HCT116 (cell line): ENCODE results near the gene CDK14. TPM values are rescaled to one million over a fixed set of nuclear protein-coding genes. Genes with fewer than 3 reads are reported as not detected.
"Not testable (repeated sequence)": the region's sequence is repeated elsewhere in the genome, so short reads cannot be mapped to it uniquely, and the experiment has no call there.

ENCODE experiments used
- ATAC-seq: fragments of 200-7000 bp; cut with Tn5 transposase; 2 replicates; pipeline ENCODE4 v1.9.1; 2020; ENCODE audit warnings: mild to moderate bottlenecking, moderate library complexity
- BruUV-seq: library from RNA; stranded (reverse); fragments of 400-500 nt; replicated peaks from 2 replicates; lab custom pipeline; 2021; lab: Mats Ljungman, UMichigan
- CTCF ChIA-PET: fragments of 300-600 bp; sonication (Branson Sonifier 250); formaldehyde crosslinking; loops from one replicate; lab custom pipeline; 2021; ENCODE audit warnings: antibody characterized with exemption; lab: Charles Lee
- POLR2A ChIA-PET: fragments of 300-600, 350-600 bp; sonication (Branson Sonifier 250); formaldehyde crosslinking; loops from one replicate; lab custom pipeline; 2021; ENCODE audit warnings: antibody characterized with exemption; lab: Charles Lee
- RAD21 ChIA-PET, 2 experiments: fragments of 300-600 bp; sonication (Branson Sonifier 250); formaldehyde crosslinking; loops; one replicate each; lab custom pipeline; 2023; ENCODE audit warnings: low total read pairs in 2 of 2; ENCODE audit not compliant: uncharacterized antibody in 2 of 2, unreplicated experiment in 2 of 2, low non-redundant PET in 1 of 2; lab: Charles Lee
- DNase-seq: peaks from one replicate; pipeline ENCODE4 v3.0.0-alpha.2; 2010; ENCODE audit warnings: low read depth, low spot score
- H2AFZ ChIP-seq: fragments of 200-600 bp; shearing (Covaris generic), sonication (generic); 2 replicates; pipeline ENCODE4 v1.6.1; 2017; ENCODE audit warnings: low read depth, mixed run types, mixed read lengths, antibody characterized with exemption, low read length; ENCODE audit not compliant: poor library complexity, severe bottlenecking
- H3K27ac ChIP-seq: 2 replicates; pipeline ENCODE4 v1.5.1; 2012; ENCODE audit warnings: low read depth, low read length
- H3K27me3 ChIP-seq: fragments of 200-600 bp; sonication (generic); 2 replicates; pipeline ENCODE4 v1.6.1; 2016; ENCODE audit warnings: mixed run types, low read length, mixed read lengths; ENCODE audit not compliant: insufficient read depth
- H3K36me3 ChIP-seq, 2 experiments: fragments of 200-500 bp in 1 of 2; fragments of 200-600 bp in 1 of 2; sonication (Bioruptor generic) in 1 of 2; sonication (generic) in 1 of 2; 2 replicates each; pipeline versions ENCODE4 v1.5.1 to v1.6.1; 2014 to 2016; ENCODE audit warnings: low read length in 2 of 2, inconsistent platforms in 1 of 2, mixed read lengths in 1 of 2, mixed run types in 1 of 2; ENCODE audit not compliant: insufficient read depth in 2 of 2, control insufficient read depth in 1 of 2
- H3K4me1 ChIP-seq, 2 experiments: fragments of 200-600 bp in 1 of 2; sonication (generic) in 1 of 2; 2 replicates each; pipeline versions ENCODE4 v1.5.1 to v1.6.1; 2012 to 2017; ENCODE audit warnings: low read length in 2 of 2, inconsistent platforms in 1 of 2, mild to moderate bottlenecking in 1 of 2, mixed read lengths in 1 of 2, mixed run types in 1 of 2, moderate library complexity in 1 of 2; ENCODE audit not compliant: insufficient read depth in 2 of 2, control insufficient read depth in 1 of 2
- H3K4me2 ChIP-seq: fragments of 200-600 bp; sonication (generic); 2 replicates; pipeline ENCODE4 v1.6.1; 2017; ENCODE audit warnings: mixed run types, low read length, mixed read lengths
- H3K4me3 ChIP-seq, 2 experiments: fragments of 200-600 bp in 1 of 2; sonication (generic) in 1 of 2; replicated peaks in 1 of 2; 2 replicates each; pipeline ENCODE4 v1.5.1; 2011 to 2016; ENCODE audit warnings: low read length in 2 of 2, control low read depth in 1 of 2, low read depth in 1 of 2, mild to moderate bottlenecking in 1 of 2, mixed read lengths in 1 of 2, mixed run types in 1 of 2
- H3K79me2 ChIP-seq: fragments of 200-600 bp; sonication (generic); 2 replicates; pipeline ENCODE4 v1.6.1; 2017; ENCODE audit warnings: mild to moderate bottlenecking, mixed run types, low read length, moderate library complexity, mixed read lengths; ENCODE audit not compliant: insufficient read depth
- H3K9ac ChIP-seq: fragments of 200-600 bp; sonication (generic); 2 replicates; pipeline ENCODE4 v1.6.1; 2016; ENCODE audit warnings: low read length, mixed read lengths
- H3K9me2 ChIP-seq: fragments of 200-600 bp; sonication (generic), shearing (Covaris generic); 2 replicates; pipeline ENCODE4 v1.6.1; 2017; ENCODE audit warnings: mixed run types, mild to moderate bottlenecking, moderate library complexity; ENCODE audit not compliant: insufficient read depth
- H3K9me3 ChIP-seq, 2 experiments: fragments of 200-500 bp in 1 of 2; fragments of 200-600 bp in 1 of 2; sonication (Bioruptor generic) in 1 of 2; sonication (generic) in 1 of 2; 2 replicates each; pipeline ENCODE4 v1.6.1; 2014 to 2017; ENCODE audit warnings: low read length in 2 of 2, mixed read lengths in 2 of 2, inconsistent platforms in 1 of 2, low read depth in 1 of 2, mild to moderate bottlenecking in 1 of 2, mixed run types in 1 of 2, moderate library complexity in 1 of 2; ENCODE audit not compliant: control insufficient read depth in 1 of 2, insufficient read depth in 1 of 2
- H4K20me1 ChIP-seq: fragments of 200-600 bp; sonication (generic), shearing (Covaris generic); 2 replicates; pipeline ENCODE4 v1.6.1; 2017; ENCODE audit warnings: mixed run types, mild to moderate bottlenecking, moderate library complexity; ENCODE audit not compliant: insufficient read depth
- ELF1 ChIP-seq: IDR thresholded peaks from 2 replicates; pipeline ENCODE4 v1.6.1; 2012; ENCODE audit warnings: low read depth, borderline replicate concordance
- EZH2 ChIP-seq: fragments of 200-600 bp; sonication (generic); IDR thresholded peaks from 2 replicates; pipeline ENCODE4 v1.6.1; 2017; ENCODE audit warnings: antibody characterized with exemption, mixed run types
- TCF7L2 ChIP-seq: IDR thresholded peaks from 2 replicates; pipeline ENCODE4 v1.7.0; 2011; ENCODE audit warnings: borderline replicate concordance, inconsistent platforms; ENCODE audit not compliant: insufficient read depth, insufficient read length; ENCODE audit errors: extremely low read depth
- YY1 ChIP-seq: IDR thresholded peaks from 2 replicates; pipeline ENCODE4 v1.6.1; 2011; ENCODE audit warnings: low read length, low read depth, moderate library complexity, mild to moderate bottlenecking; ENCODE audit not compliant: insufficient replicate concordance; ENCODE audit errors: extremely low read depth
- ZNF274 ChIP-seq: fragments of 200-500 bp; sonication (Bioruptor generic); IDR thresholded peaks from 2 replicates; pipeline ENCODE4 v1.6.1; 2014; ENCODE audit warnings: mild to moderate bottlenecking, low read depth, low read length, inconsistent platforms
- intact Hi-C: fragments of 100-400 bp; cut with micrococcal nuclease; formaldehyde crosslinking; loops from 2 replicates; pipeline ENCODE4 v1.10.0; 2022
- total RNA-seq: library from RNA; stranded (reverse); gene quantifications from one replicate; pipeline ENCODE4 v1.2.1, GENCODE V29; 2021; ENCODE audit not compliant: unreplicated experiment

The CDK14 gene
- total RNA-seq, 1 experiment from 2014 or later, result 10.2 TPM

DNA sequence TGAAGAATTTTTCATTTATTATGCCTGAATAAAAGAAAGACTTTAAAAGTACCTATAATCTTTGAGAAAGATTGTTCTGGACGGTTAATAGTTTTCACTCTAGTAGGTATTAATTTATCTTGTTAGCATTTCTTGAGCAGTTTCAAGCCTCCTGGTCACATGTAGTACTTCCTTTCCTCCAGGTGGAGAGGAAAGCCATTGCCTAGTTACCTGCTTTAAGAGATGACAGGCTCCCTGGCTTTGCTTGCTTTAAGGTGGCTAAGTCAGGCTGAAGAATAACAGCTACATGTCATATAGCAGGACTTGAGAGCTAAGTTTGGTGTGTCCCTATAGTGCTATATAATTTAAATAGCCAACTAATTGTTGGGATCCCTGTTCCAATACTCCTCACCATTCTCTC is 160.2 kb downstream of the CDK14 start:
- no peaks in the 10 kb centered on the region for H4K20me1 ChIP-seq
- ChIA-PET RAD21 (no interaction called here), POLR2A (no interaction called here), CTCF (no interaction called here)
- H3K27me3 ChIP-seq, result no peaks in the 10 kb centered on the region
- H3K9ac ChIP-seq, result no peak overlapping the region
- no peak overlapping the region for H2AFZ ChIP-seq
- H3K4me1 ChIP-seq, result no peaks in the 10 kb centered on the region
- ATAC-seq (no peak), DNase-seq (no peak)
- H3K9me2 ChIP-seq, result no peaks in the 10 kb centered on the region
- H3K79me2 ChIP-seq, result no peaks in the 10 kb centered on the region
- no TSS peak for BruUV-seq
- TF ChIP-seq ELF1, result no peak
- TF ChIP-seq TCF7L2, result no peak
- TF ChIP-seq ZNF274, result no peak
- TF ChIP-seq YY1, result no peak
- TF ChIP-seq EZH2, result no peak
- no peak overlapping the region for H3K4me2 ChIP-seq
- H3K36me3 ChIP-seq, result no peaks in the 10 kb centered on the region
- H3K27ac ChIP-seq, result no peak overlapping the region
- intact Hi-C loops, result no loop called here
- H3K9me3 ChIP-seq, result no peaks in the 10 kb centered on the region
- H3K4me3 ChIP-seq, result no peak overlapping the region

DNA sequence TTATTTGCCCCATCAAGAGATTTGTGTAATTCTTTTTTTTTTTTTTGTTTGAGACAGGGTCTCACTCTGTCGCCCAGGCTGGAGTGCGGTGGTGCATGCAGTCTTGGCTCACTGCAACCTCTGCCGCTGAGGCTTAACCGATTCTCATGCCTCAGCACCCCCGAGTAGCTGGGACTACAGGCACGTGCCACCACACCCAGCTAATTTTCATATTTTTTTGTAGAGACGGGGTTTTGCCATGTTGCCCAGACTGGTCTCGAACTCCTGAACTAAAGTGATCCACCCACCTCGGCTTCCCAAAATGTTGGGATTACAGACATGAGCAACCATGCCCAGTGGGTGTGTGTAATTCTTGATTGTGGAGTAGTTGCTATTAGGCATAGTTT is 161.4 kb downstream of the CDK14 start:
- H3K9ac ChIP-seq, H3K9me2 ChIP-seq, H2AFZ ChIP-seq, H3K36me3 ChIP-seq, H3K27me3 ChIP-seq, DNase-seq, BruUV-seq, H3K4me1 ChIP-seq, H3K79me2 ChIP-seq, H3K9me3 ChIP-seq, POLR2A ChIA-PET, ATAC-seq, H3K4me2 ChIP-seq, H4K20me1 ChIP-seq, CTCF ChIA-PET, H3K4me3 ChIP-seq, intact Hi-C loops, H3K27ac ChIP-seq: not testable (repeated sequence)
- RAD21 ChIA-PET, result interaction anchor here in 1 of 2 experiments (0.5 kb wide), 1 partner anchor 343 kb away, joined by 3 read pairs; no protein-coding TSS in a partner anchor
